GM18520 (cell line): ENCODE results near the gene LYST.
"Not testable (repeated sequence)": the region's sequence is repeated elsewhere in the genome, so short reads cannot be mapped to it uniquely, and the experiment has no call there.

Experiments
- ATAC-seq: cut with Tn5 transposase; IDR thresholded peaks from one replicate; pipeline ENCODE4 v1.9.1; 2021; ENCODE audit not compliant: unreplicated experiment

The LYST gene

GRCh38 chr1:235766794-235767285 is 99.9 kb downstream of the LYST start:
- no peak for ATAC-seq

DNA sequence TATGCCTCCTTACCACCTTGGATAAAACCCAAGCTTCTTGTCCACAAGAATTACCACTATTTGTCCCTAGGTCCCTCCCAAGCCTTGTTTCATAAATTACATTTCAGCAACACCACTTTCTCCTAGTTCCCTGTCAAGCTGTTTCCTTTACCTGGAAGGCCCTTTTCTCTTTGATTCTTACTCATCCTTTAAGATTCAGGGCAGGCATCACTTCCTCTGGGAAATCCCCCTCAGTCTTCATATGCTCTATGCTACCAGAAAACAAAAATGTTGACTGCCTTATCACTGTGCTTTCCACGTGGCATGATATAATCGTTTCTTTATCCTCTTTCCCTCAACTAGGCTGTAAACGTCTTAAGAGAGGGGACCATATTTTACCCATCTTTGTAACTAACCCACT is 102.7 kb downstream of the LYST start:
- ATAC-seq, result no peak

GRCh38 chr1:235759336-235759735 is 107.4 kb downstream of the LYST start:
- ATAC-seq, result no peak

- no peak for ATAC-seq
Observed at GRCh38 chr1:235758931-235759330, 107.8 kb downstream of the LYST start.

DNA sequence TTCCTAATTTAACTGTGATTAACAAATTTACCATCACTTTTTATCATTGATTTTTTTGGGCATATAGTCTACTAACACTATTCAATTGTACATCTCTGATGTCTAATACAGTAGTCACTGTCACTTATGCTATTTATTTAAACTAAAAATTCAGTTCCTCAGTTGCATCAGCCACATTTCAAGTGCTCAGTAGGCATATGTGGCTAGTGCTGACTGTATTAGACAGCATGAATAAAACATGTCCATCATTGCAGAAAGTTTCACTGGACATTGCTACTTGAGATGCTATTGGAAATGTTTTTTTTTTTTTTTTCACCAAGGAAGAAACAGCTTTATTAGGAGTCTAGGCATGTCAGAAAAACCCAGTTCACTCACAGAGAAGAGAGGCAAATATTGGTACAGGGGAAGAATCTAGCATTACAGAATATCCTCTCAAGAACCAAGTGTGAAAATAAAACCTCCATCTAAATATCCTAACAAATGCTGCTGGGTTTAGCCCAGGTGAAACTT is 109.1 kb downstream of the LYST start:
- ATAC-seq, result no peak

- not testable (repeated sequence) for ATAC-seq
Observed at GRCh38 chr1:235754186-235754585, 112.5 kb downstream of the LYST start.

GRCh38 chr1:235749755-235750300 is 116.9 kb downstream of the LYST start:
- no peak for ATAC-seq

DNA sequence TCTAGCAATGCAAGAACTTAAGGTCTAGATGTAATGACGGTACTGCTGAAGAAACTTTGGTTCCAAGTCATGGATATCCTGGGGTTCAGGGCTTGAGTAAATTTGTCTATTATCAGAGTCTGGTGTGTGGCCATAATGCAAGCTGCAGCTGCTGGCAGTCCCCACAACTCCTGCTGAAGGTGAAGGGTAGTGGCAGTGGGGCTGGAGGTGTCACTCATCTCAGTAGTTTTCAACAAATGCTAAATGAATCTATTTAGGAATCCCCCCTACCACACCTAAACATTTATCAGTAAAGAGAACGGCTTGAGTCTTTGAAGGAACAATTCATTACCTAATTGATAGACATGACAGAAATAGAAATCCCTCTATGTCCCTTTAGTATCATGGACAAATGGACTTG is 118.0 kb downstream of the LYST start:
- ATAC-seq, result no peak

DNA sequence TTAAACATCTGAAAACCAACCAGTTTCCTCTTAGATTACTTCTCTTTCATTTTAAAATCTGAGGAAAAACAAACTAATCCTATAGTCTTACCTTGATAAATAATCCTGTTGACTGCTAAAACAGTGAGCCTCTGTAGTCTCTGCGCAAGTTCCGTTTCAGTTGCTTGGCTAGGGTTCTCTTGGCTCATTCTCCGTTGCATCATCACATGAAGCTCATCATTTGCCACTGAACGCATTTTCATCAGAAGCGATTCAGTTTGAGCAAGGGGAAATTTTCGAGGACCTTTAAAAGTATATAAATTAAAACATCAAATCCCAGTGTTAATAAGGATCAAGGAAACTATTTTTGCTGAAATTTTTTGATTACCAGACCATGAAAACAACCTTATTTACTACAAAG is 120.5 kb downstream of the LYST start:
- no peak for ATAC-seq

- ATAC-seq, result no peak
Observed at GRCh38 chr1:235745503-235746136, 121.1 kb downstream of the LYST start.

- no peak for ATAC-seq
Observed at GRCh38 chr1:235742914-235743599, 123.6 kb downstream of the LYST start.

DNA sequence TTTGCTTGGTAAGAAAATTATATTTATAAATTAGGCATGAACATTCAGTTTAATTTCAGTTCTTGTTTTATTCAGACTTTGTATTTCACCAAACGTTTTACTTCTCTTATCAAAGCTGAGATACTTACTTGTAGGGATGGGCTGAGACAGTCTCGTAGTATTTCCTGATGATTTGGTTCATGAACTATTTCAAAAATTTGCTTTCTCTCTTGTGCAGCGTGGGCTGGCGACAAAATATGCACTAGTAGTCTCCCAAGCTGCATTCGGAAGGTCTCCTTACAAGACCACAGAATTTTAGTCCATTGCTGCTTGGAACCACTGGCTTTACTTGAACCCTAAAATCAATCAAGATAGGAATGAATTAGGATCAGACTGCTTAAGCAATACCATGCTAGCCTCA is 125.4 kb downstream of the LYST start:
- ATAC-seq, result no peak

DNA sequence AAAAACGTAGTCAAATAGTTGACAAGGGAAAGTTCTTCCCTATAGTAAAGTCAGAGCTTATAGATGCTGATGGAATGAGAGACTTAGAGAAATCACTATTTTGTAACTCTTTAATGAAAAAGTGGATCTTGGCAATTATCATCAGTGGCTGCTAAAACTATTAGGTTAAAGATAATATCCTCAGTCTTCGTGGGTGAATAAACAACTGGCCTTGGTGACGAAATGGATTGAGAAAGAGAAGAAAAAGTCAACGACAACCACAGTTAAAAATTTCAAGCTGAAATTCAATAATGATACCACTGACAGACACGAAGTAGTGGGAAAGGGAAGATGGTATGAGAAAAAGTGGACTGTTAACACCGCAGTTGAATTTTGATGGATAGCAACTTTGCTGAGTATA is 127.1 kb downstream of the LYST start:
- no peak for ATAC-seq

- ATAC-seq, result no peak
Observed at GRCh38 chr1:235739124-235739523, 127.6 kb downstream of the LYST start.

GRCh38 chr1:235737751-235738150 is 129.0 kb downstream of the LYST start:
- no peak for ATAC-seq

DNA sequence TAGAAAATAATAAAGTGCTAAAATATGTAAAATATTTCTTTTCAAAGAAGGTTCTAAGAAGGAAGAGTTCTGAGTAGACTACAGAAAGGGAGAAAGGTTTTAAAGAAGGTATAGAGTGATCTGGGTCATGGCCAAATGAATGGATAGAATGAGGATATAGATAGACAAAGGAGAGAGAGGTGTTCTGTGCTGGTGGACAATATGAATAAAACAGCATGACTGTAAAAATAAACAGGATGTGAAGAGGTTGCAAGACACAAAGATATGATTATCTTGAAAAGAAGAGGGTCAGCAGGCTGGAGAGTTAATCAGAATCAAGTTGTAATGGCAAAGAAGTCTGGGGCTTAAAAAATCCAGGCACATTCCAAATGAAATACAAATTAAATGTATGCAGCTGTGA is 130.4 kb downstream of the LYST start:
- no peak for ATAC-seq

GRCh38 chr1:235735621-235736020 is 131.1 kb downstream of the LYST start:
- no peak for ATAC-seq

- ATAC-seq, result no peak
Observed at GRCh38 chr1:235734335-235734734, 132.4 kb downstream of the LYST start.

DNA sequence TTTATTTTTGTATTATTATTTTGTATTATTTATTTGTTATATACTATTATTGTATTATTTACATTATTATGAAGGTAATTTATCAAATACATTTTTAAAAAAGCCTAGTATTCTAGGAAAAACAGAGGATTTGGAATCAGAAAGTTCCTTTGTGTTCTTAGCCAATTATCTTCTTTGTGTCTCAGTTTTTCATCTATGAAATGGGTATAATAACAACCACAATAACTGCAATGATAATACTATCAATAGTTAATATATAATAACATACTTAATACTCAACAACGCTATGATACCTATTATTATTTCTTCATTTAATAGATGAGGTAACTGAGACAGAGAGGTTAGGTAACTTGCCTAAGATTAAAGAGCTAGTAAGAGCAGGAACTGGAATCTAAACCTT is 136.7 kb downstream of the LYST start:
- no peak for ATAC-seq

DNA sequence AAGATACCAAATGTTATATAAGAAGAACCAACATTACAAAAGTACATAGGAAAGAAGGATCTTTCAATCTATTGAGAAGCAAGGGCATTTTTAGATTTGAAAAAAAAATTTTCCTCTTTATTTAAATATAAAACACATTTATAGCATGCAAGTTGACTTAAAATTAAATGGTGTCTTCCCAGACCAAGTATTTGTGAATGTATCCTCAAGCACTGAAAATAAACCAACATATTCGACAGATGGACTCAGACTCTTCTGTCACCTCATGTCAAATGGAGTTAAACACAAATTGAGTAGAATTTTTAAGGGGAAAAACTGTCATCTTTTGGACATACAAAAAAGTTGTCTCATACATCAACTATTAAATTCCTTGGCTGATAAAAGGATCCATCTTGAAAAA is 140.1 kb downstream of the LYST start:
- ATAC-seq, result no peak

DNA sequence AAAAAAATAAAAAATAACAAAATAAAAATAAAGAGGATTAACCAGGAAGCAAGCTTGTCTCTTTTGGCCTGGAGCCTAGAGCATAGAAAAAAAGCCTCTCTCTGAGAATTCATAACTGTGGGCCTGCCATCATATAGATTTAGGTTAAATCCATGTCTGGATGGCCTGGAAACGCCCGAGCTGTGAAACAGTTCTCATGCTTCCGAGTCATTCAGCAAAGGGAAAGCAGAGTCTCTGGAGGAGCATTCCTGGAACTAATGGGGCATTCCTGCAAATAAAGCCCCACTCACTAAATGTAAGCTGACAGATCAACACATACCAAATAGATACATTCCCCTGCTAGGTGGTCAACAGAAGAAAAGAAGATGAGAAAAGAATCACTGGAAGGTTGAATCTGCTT is 141.3 kb downstream of the LYST start:
- ATAC-seq, result no peak

DNA sequence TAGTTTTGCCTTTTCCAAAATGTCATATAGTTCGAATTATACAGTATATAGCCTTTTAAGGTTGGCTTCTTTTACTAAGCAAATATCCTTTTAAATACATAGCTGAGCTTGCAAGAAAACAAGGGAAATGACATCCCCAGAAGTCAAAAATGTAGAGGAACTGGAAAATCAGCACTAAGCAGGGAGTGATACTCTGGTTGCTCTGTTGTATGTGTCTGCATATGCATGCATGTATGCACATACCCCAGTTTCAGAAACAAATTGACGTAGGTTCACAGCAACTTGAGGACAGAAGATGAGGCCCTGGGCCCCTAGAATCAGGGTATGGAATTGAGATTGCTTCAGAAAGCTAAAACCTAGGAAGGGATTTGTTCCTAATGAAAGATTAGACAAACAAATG is 142.0 kb downstream of the LYST start:
- no peak for ATAC-seq
